HCT116 (cell line): ENCODE data around the gene SLC16A4. TPM values are rescaled to one million over a fixed set of nuclear protein-coding genes. Genes with fewer than 3 reads are reported as not detected.

Source experiments
- ATAC-seq: fragments of 200-7000 bp; cut with Tn5 transposase; 2 replicates; pipeline ENCODE4 v1.9.1; 2020; ENCODE audit warnings: mild to moderate bottlenecking, moderate library complexity
- BruUV-seq: library from RNA; stranded (reverse); fragments of 400-500 nt; replicated peaks from 2 replicates; lab custom pipeline; 2021; lab: Mats Ljungman, UMichigan
- CTCF ChIA-PET: fragments of 300-600 bp; sonication (Branson Sonifier 250); formaldehyde crosslinking; loops from one replicate; lab custom pipeline; 2021; ENCODE audit warnings: antibody characterized with exemption; lab: Charles Lee
- POLR2A ChIA-PET: fragments of 300-600, 350-600 bp; sonication (Branson Sonifier 250); formaldehyde crosslinking; loops from one replicate; lab custom pipeline; 2021; ENCODE audit warnings: antibody characterized with exemption; lab: Charles Lee
- RAD21 ChIA-PET, 2 experiments: fragments of 300-600 bp; sonication (Branson Sonifier 250); formaldehyde crosslinking; loops; one replicate each; lab custom pipeline; 2023; ENCODE audit warnings: low total read pairs in 2 of 2; ENCODE audit not compliant: uncharacterized antibody in 2 of 2, unreplicated experiment in 2 of 2, low non-redundant PET in 1 of 2; lab: Charles Lee
- DNase-seq: peaks from one replicate; pipeline ENCODE4 v3.0.0-alpha.2; 2010; ENCODE audit warnings: low read depth, low spot score
- H2AFZ ChIP-seq: fragments of 200-600 bp; shearing (Covaris generic), sonication (generic); 2 replicates; pipeline ENCODE4 v1.6.1; 2017; ENCODE audit warnings: low read depth, mixed run types, mixed read lengths, antibody characterized with exemption, low read length; ENCODE audit not compliant: poor library complexity, severe bottlenecking
- H3K27ac ChIP-seq: 2 replicates; pipeline ENCODE4 v1.5.1; 2012; ENCODE audit warnings: low read depth, low read length
- H3K27me3 ChIP-seq: fragments of 200-600 bp; sonication (generic); 2 replicates; pipeline ENCODE4 v1.6.1; 2016; ENCODE audit warnings: mixed run types, low read length, mixed read lengths; ENCODE audit not compliant: insufficient read depth
- H3K36me3 ChIP-seq, 2 experiments: fragments of 200-500 bp in 1 of 2; fragments of 200-600 bp in 1 of 2; sonication (Bioruptor generic) in 1 of 2; sonication (generic) in 1 of 2; 2 replicates each; pipeline versions ENCODE4 v1.5.1 to v1.6.1; 2014 to 2016; ENCODE audit warnings: low read length in 2 of 2, inconsistent platforms in 1 of 2, mixed read lengths in 1 of 2, mixed run types in 1 of 2; ENCODE audit not compliant: insufficient read depth in 2 of 2, control insufficient read depth in 1 of 2
- H3K4me1 ChIP-seq, 2 experiments: fragments of 200-600 bp in 1 of 2; sonication (generic) in 1 of 2; 2 replicates each; pipeline versions ENCODE4 v1.5.1 to v1.6.1; 2012 to 2017; ENCODE audit warnings: low read length in 2 of 2, inconsistent platforms in 1 of 2, mild to moderate bottlenecking in 1 of 2, mixed read lengths in 1 of 2, mixed run types in 1 of 2, moderate library complexity in 1 of 2; ENCODE audit not compliant: insufficient read depth in 2 of 2, control insufficient read depth in 1 of 2
- H3K4me2 ChIP-seq: fragments of 200-600 bp; sonication (generic); 2 replicates; pipeline ENCODE4 v1.6.1; 2017; ENCODE audit warnings: mixed run types, low read length, mixed read lengths
- H3K4me3 ChIP-seq, 2 experiments: fragments of 200-600 bp in 1 of 2; sonication (generic) in 1 of 2; replicated peaks in 1 of 2; 2 replicates each; pipeline ENCODE4 v1.5.1; 2011 to 2016; ENCODE audit warnings: low read length in 2 of 2, control low read depth in 1 of 2, low read depth in 1 of 2, mild to moderate bottlenecking in 1 of 2, mixed read lengths in 1 of 2, mixed run types in 1 of 2
- H3K79me2 ChIP-seq: fragments of 200-600 bp; sonication (generic); 2 replicates; pipeline ENCODE4 v1.6.1; 2017; ENCODE audit warnings: mild to moderate bottlenecking, mixed run types, low read length, moderate library complexity, mixed read lengths; ENCODE audit not compliant: insufficient read depth
- H3K9ac ChIP-seq: fragments of 200-600 bp; sonication (generic); 2 replicates; pipeline ENCODE4 v1.6.1; 2016; ENCODE audit warnings: low read length, mixed read lengths
- H3K9me2 ChIP-seq: fragments of 200-600 bp; sonication (generic), shearing (Covaris generic); 2 replicates; pipeline ENCODE4 v1.6.1; 2017; ENCODE audit warnings: mixed run types, mild to moderate bottlenecking, moderate library complexity; ENCODE audit not compliant: insufficient read depth
- H3K9me3 ChIP-seq, 2 experiments: fragments of 200-500 bp in 1 of 2; fragments of 200-600 bp in 1 of 2; sonication (Bioruptor generic) in 1 of 2; sonication (generic) in 1 of 2; 2 replicates each; pipeline ENCODE4 v1.6.1; 2014 to 2017; ENCODE audit warnings: low read length in 2 of 2, mixed read lengths in 2 of 2, inconsistent platforms in 1 of 2, low read depth in 1 of 2, mild to moderate bottlenecking in 1 of 2, mixed run types in 1 of 2, moderate library complexity in 1 of 2; ENCODE audit not compliant: control insufficient read depth in 1 of 2, insufficient read depth in 1 of 2
- H4K20me1 ChIP-seq: fragments of 200-600 bp; sonication (generic), shearing (Covaris generic); 2 replicates; pipeline ENCODE4 v1.6.1; 2017; ENCODE audit warnings: mixed run types, mild to moderate bottlenecking, moderate library complexity; ENCODE audit not compliant: insufficient read depth
- CBX3 ChIP-seq: IDR thresholded peaks from 2 replicates; pipeline ENCODE4 v1.6.1; 2012; ENCODE audit warnings: low read depth
- CEBPB ChIP-seq: IDR thresholded peaks from 2 replicates; pipeline ENCODE4 v1.6.1; 2012; ENCODE audit warnings: low read depth
- EZH2 ChIP-seq: fragments of 200-600 bp; sonication (generic); IDR thresholded peaks from 2 replicates; pipeline ENCODE4 v1.6.1; 2017; ENCODE audit warnings: antibody characterized with exemption, mixed run types
- EZH2phosphoT487 ChIP-seq: fragments of 200-600 bp; IDR thresholded peaks from 2 replicates; pipeline ENCODE4 v1.6.1; 2018; ENCODE audit warnings: antibody characterized with exemption, borderline replicate concordance
- SIN3A ChIP-seq: IDR thresholded peaks from 2 replicates; pipeline ENCODE4 v1.6.1; 2012; ENCODE audit warnings: low read depth
- ZBTB33 ChIP-seq: IDR thresholded peaks from 2 replicates; pipeline ENCODE4 v1.6.1; 2011; ENCODE audit warnings: mild to moderate bottlenecking, low read length, moderate library complexity; ENCODE audit not compliant: insufficient replicate concordance; ENCODE audit errors: extremely low read depth
- intact Hi-C: fragments of 100-400 bp; cut with micrococcal nuclease; formaldehyde crosslinking; loops from 2 replicates; pipeline ENCODE4 v1.10.0; 2022
- total RNA-seq: library from RNA; stranded (reverse); gene quantifications from one replicate; pipeline ENCODE4 v1.2.1, GENCODE V29; 2021; ENCODE audit not compliant: unreplicated experiment
- TF ChIP-seq, protein P1 (sequence below): IDR thresholded peaks from 2 replicates; pipeline ENCODE4 v1.6.1; 2012

Gene SLC16A4
- total RNA-seq, 1 experiment from 2014 or later = 0.20 TPM

DNA sequence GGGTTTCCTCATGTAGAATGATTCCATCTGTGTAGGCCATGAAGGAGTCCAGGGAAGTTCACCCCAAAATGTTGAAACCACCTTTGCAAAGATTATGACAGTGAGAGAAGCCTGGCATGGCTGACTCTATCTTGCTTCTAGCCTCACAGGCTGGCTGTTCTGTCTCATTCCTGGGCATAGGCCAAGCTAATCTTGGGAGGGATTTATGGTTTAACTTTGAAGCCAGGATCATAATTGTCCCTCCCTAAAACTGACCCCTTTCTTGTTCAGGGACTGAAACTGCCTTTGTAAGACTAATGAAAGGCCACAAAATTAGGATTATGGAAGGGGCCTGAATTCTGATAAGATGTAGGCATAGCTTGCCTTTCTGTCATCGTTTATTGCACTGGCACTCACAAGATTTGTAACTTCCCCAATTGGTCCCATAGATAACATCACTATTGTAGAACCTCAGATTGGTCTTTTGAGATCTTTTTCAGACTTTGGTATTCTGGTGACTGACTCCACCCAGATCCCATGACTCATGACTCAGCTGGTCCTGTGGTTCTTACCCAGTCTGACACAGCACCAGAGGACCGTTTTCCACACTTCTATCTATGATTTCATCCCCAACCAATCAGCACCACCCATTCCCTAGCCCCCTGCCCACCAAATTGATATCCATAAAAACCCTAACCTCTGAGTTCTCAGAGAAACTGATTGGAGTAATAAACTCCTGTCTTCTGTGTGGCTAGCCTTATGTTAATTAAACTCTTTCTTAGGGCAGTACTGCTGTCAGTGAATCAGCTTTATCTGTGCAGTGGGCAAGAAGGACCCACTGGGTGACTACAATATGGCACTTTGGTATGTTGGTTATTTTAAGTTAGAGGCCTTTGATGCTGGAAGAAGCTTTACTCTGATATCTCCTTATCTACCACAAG lies 30.3 kb upstream of the SLC16A4 start:
- H3K27ac ChIP-seq = no peak overlapping the region
- no TSS peak for BruUV-seq
- H3K36me3 ChIP-seq = no peaks in the 10 kb centered on the region
- no peak overlapping the region for H3K4me2 ChIP-seq
- no peaks in the 10 kb centered on the region for H3K79me2 ChIP-seq
- H3K4me3 ChIP-seq = no peak overlapping the region
- H2AFZ ChIP-seq = no peak overlapping the region
- H3K9me2 ChIP-seq = no peaks in the 10 kb centered on the region
- ChIA-PET CTCF (no interaction called here), RAD21 (no interaction called here), POLR2A (no interaction called here)
- no peaks in the 10 kb centered on the region for H4K20me1 ChIP-seq
- intact Hi-C loops = no loop called here
- DNase-seq (no peak), ATAC-seq (no peak; the same call in 1 of the 2 replicates)
- H3K4me1 ChIP-seq = peaks cover 0 to 7% of the 10 kb centered on the region in 2 experiments; a peak in 1 of 4 replicates
- H3K9ac ChIP-seq = no peak overlapping the region
- TF ChIP-seq, protein P1, sequence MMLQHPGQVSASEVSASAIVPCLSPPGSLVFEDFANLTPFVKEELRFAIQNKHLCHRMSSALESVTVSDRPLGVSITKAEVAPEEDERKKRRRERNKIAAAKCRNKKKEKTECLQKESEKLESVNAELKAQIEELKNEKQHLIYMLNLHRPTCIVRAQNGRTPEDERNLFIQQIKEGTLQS = no peak
- no peak for TF ChIP-seq EZH2phosphoT487
- no peak for TF ChIP-seq SIN3A
- TF ChIP-seq CBX3 = no peak
- TF ChIP-seq ZBTB33 = no peak
- no peak for TF ChIP-seq EZH2
- no peak for TF ChIP-seq CEBPB
- no peaks in the 10 kb centered on the region for H3K9me3 ChIP-seq
- H3K27me3 ChIP-seq = no peaks in the 10 kb centered on the region
